Kidney (tissue), 14 donors: ENCODE measurements around the gene ADISSP. TPM values are rescaled to one million over a fixed set of nuclear protein-coding genes. Genes with fewer than 3 reads are reported as not detected.
A peak's percentile ranks its signal among the peaks of the same experiment; 100 is the strongest.

ENCODE experiments used
- DNase-seq, 5 donors: peaks; one replicate each; pipeline ENCODE4 v3.0.0-alpha.2; 2013 to 2020
- FAIRE-seq: peaks from 2 replicates; lab custom pipeline; 2012; peaks lifted over from hg19 to GRCh38; lab: Jason Lieb, UNC
- H3K27ac ChIP-seq, 2 donors: one replicate each; pipeline ENCODE4 v1.7.0; 2013; ENCODE audit warnings: low read depth in 2 of 2, low read length in 2 of 2, inconsistent platforms in 1 of 2
- H3K27me3 ChIP-seq: one replicate; pipeline ENCODE4 v1.7.1; 2013; ENCODE audit warnings: low read length, inconsistent platforms; ENCODE audit not compliant: control insufficient read depth, insufficient read depth
- H3K36me3 ChIP-seq, 3 donors: one replicate each; pipeline versions ENCODE4 v1.7.0 to v1.7.1; 2013; ENCODE audit warnings: low read length in 3 of 3, control low read depth in 1 of 3, inconsistent platforms in 1 of 3; ENCODE audit not compliant: insufficient read depth in 3 of 3, control insufficient read depth in 2 of 3
- H3K4me1 ChIP-seq, 3 donors: one replicate each; pipeline versions ENCODE4 v1.7.0 to v1.7.1; 2013; ENCODE audit warnings: low read length in 3 of 3, inconsistent platforms in 1 of 3, low read depth in 1 of 3; ENCODE audit not compliant: control insufficient read depth in 2 of 3, insufficient read depth in 2 of 3
- H3K4me3 ChIP-seq, 3 donors: one replicate each; pipeline versions ENCODE4 v1.7.0 to v1.8.1; 2013; ENCODE audit warnings: low read length in 3 of 3, control low read depth in 1 of 3, inconsistent platforms in 1 of 3
- H3K9ac ChIP-seq, 3 donors: one replicate each; pipeline versions ENCODE4 v1.7.0 to v1.7.1; 2013; ENCODE audit warnings: low read length in 3 of 3, control low read depth in 1 of 3, inconsistent platforms in 1 of 3
- H3K9me3 ChIP-seq, 3 donors: one replicate each; pipeline versions ENCODE4 v1.7.0 to v1.7.1; 2013; ENCODE audit warnings: low read length in 3 of 3, control low read depth in 1 of 3, inconsistent platforms in 1 of 3; ENCODE audit not compliant: control insufficient read depth in 2 of 3, insufficient read depth in 1 of 3
- intact Hi-C: fragments of 100-400 bp; cut with DNase I; formaldehyde crosslinking; loops from one replicate; pipeline ENCODE4 v1.11.1; 2022
- polyA plus RNA-seq: library from polyadenylated mRNA; stranded (reverse); fragments of 350-450 nt; fragmentation: Illumina TruSeq; extraction: RNeasy Lipid Tissue Mini Kit (QIAGEN cat#74804); gene quantifications from one replicate; pipeline ENCODE4 v1.2.3, GENCODE V29; 2014; ENCODE audit warnings: low read depth, low replicate concordance; ENCODE audit not compliant: insufficient read depth
- total RNA-seq: library from RNA; stranded (reverse); fragmentation: NEBNext Ultra II Directional; extraction: Animal tissue kit (Norgen Biotek cat#: 25700); gene quantifications from one replicate; pipeline ENCODE4 v1.2.1, GENCODE V29; 2021
- TF ChIP-seq, protein P1 (sequence below): IDR thresholded peaks from 3 replicates; pipeline ENCODE4 v1.5.1; 2012; ENCODE audit warnings: mild to moderate bottlenecking, moderate library complexity, borderline replicate concordance; ENCODE audit not compliant: insufficient read depth; ENCODE audit errors: extremely low read depth
- donor health status: control.
- donor health status: control.
- donor health status: control.
- donor health status: control.
- donor health status: control.
- donor health status: DM: yes; HTN: yes; CAD: no.
- donor health status: Normal renal cell carcinoma (clear cell type).

ADISSP gene
- total and polyA plus RNA-seq, 2 donors from 2014 or later, result 26.3 to 31.8 TPM

DNA sequence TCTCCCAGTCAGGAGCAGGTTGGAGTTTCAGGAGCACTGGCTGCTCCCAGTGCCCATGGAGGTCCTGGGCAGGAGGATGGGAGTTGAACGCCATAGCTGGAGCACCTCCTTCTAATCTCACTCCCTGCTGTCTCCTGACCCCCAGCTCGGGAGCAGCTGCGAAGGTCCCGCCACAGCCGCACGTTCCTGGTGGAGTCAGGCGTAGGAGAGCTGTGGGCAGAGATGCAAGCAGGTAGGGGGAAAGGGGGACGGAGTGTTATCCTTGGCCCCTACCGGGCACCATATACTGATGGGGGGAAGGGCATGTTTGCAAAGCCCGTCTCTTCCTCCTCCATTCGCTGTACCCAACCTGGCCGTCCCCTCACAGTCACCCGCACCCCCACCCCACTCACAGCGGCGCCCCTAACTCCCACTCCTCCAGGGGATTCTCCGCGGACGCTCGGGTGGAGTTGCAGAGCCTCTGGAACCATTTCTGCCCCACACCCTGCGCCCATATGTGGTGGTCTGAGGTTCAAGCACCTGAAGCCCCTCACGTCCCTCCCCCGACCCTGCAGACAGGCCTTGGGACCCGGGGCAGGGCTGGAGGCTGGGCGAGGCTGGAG is 18.4 kb downstream of the ADISSP start:
- Histone ChIP-seq H3K36me3 (no peaks in the 10 kb centered on the region), H3K9ac (no peak overlapping the region), H3K4me3 (no peak overlapping the region), H3K4me1 (peaks cover 0 to 7% (median 0%) of the 10 kb centered on the region in 3 donors), H3K27me3 (no peaks in the 10 kb centered on the region), H3K27ac (no peak overlapping the region), H3K9me3 (no peaks in the 10 kb centered on the region)
- DNase-seq (peak in 2 of 5 donors; percentile 44 to 63), FAIRE-seq (no peak)
- intact Hi-C loops, result no loop called here
- TF ChIP-seq, protein P1, sequence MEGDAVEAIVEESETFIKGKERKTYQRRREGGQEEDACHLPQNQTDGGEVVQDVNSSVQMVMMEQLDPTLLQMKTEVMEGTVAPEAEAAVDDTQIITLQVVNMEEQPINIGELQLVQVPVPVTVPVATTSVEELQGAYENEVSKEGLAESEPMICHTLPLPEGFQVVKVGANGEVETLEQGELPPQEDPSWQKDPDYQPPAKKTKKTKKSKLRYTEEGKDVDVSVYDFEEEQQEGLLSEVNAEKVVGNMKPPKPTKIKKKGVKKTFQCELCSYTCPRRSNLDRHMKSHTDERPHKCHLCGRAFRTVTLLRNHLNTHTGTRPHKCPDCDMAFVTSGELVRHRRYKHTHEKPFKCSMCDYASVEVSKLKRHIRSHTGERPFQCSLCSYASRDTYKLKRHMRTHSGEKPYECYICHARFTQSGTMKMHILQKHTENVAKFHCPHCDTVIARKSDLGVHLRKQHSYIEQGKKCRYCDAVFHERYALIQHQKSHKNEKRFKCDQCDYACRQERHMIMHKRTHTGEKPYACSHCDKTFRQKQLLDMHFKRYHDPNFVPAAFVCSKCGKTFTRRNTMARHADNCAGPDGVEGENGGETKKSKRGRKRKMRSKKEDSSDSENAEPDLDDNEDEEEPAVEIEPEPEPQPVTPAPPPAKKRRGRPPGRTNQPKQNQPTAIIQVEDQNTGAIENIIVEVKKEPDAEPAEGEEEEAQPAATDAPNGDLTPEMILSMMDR, result no peak

- FAIRE-seq, result no peak
- Histone ChIP-seq H3K9ac (no peak overlapping the region), H3K36me3 (no peaks in the 10 kb centered on the region), H3K9me3 (no peaks in the 10 kb centered on the region), H3K4me1 (peaks cover 0 to 7% (median 0%) of the 10 kb centered on the region in 3 donors), H3K27me3 (no peaks in the 10 kb centered on the region), H3K4me3 (no peak overlapping the region), H3K27ac (no peak overlapping the region)
- TF ChIP-seq, protein P1, result no peak
- DNase-seq, result peak in 1 of 5 donors; percentile 59
- intact Hi-C loops, result no loop called here
These were observed 19.5 kb downstream of the ADISSP start for GRCh38 chr20:3748073-3748472.

GRCh38 chr20:3747471-3747870 is 20.1 kb downstream of the ADISSP start:
- no peaks in the 10 kb centered on the region for H3K36me3 ChIP-seq
- intact Hi-C loops, result no loop called here
- no peak overlapping the region for H3K27ac ChIP-seq
- H3K9me3 ChIP-seq, result no peaks in the 10 kb centered on the region
- H3K27me3 ChIP-seq, result no peaks in the 10 kb centered on the region
- TF ChIP-seq, protein P1, result no peak
- H3K9ac ChIP-seq, result no peak overlapping the region
- peaks cover 0 to 4% (median 0%) of the 10 kb centered on the region in 3 donors for H3K4me1 ChIP-seq
- no peak for DNase-seq
- no peak for FAIRE-seq
- H3K4me3 ChIP-seq, result no peak overlapping the region
